Measurements from ENCODE around the gene IFNL4. TPM values are rescaled to one million over a fixed set of nuclear protein-coding genes. Genes with fewer than 3 reads are reported as not detected.
"Not testable (repeated sequence)": the region's sequence is repeated elsewhere in the genome, so short reads cannot be mapped to it uniquely, and the experiment has no call there.

Gene IFNL4
- total RNA-seq, 1 donor from 2014 or later, result not detected

DNA sequence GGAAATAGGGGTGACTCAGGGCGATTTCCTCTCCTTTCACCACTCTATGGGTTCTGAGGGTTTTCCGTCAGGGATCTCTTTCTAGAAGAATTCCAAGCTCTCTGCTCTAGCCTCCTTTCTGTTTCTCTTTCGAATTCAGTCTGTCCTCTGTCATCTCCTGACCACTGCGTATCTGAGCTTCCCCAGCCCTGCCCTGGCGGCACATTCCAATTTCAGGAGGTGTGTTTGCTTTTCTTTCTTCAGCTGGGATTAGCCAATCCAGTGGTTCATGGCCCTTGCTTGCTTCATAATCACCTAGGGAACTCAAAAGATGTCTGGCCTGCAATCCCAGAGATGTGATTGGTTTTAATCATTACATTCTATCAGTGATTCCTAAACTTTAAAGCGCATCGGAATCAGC lies 28.9 kb upstream of the IFNL4 start:
- no peak for TF ChIP-seq CTCF (conservative IDR thresholded peaks at IDR 0.05; ENCODE audit: low read depth, low read length)
- DNase-seq (ENCODE audit: low read depth), result no peak
- H3K4me3 ChIP-seq (ENCODE audit: low read depth, low read length), result no peak overlapping the region

GRCh38 chr19:39276740-39277139 lies 28.1 kb upstream of the IFNL4 start:
- no peak for DNase-seq (ENCODE audit: low read depth)
- no peak for TF ChIP-seq CTCF (conservative IDR thresholded peaks at IDR 0.05; ENCODE audit: low read depth, low read length)
- H3K4me3 ChIP-seq (ENCODE audit: low read depth, low read length), result no peak overlapping the region

DNA sequence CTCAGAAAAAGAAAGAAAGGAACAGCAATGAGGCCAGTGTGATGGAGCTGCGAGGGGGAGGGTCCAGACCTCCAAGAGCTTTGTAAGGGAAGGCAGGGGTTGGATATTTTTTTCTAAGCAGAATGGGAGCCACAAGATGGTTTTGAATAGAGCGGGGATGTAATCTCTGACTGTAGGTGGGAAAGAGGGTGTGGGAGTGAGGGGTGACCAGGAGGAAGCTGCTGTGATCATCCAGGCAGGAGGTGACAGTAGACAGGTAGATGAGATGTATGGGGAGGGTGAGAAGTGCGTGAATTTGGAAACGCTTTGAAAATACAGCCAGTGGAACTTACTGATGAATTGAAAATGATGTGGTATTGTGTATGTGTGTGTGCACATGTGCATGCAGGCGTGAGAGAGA lies 26.9 kb upstream of the IFNL4 start:
- H3K4me3 ChIP-seq (ENCODE audit: low read depth, low read length), result no peak overlapping the region
- TF ChIP-seq CTCF (conservative IDR thresholded peaks at IDR 0.05; ENCODE audit: low read depth, low read length), result no peak
- no peak for DNase-seq (ENCODE audit: low read depth)

- DNase-seq (ENCODE audit: low read depth); H3K4me3 ChIP-seq (ENCODE audit: low read depth, low read length): not testable (repeated sequence)
Measured at GRCh38 chr19:39273859-39274258, 25.2 kb upstream of the IFNL4 start.

- H3K4me3 ChIP-seq (ENCODE audit: low read depth, low read length), result no peak overlapping the region
- no peak for DNase-seq (ENCODE audit: low read depth)
Measured at GRCh38 chr19:39270036-39270871, 21.6 kb upstream of the IFNL4 start.

GRCh38 chr19:39269369-39269768 lies 20.7 kb upstream of the IFNL4 start:
- not testable (repeated sequence) for H3K4me3 ChIP-seq (ENCODE audit: low read depth, low read length); DNase-seq (ENCODE audit: low read depth)

More at GRCh38 chr19:39270036-39270871, 21.6 kb upstream of the IFNL4 start:
- no peak for TF ChIP-seq CTCF (conservative IDR thresholded peaks at IDR 0.05; ENCODE audit: low read depth, low read length)

GRCh38 chr19:39268531-39269223 lies 20.0 kb upstream of the IFNL4 start:
- not testable (repeated sequence) for H3K4me3 ChIP-seq (ENCODE audit: low read depth, low read length); DNase-seq (ENCODE audit: low read depth)

DNA sequence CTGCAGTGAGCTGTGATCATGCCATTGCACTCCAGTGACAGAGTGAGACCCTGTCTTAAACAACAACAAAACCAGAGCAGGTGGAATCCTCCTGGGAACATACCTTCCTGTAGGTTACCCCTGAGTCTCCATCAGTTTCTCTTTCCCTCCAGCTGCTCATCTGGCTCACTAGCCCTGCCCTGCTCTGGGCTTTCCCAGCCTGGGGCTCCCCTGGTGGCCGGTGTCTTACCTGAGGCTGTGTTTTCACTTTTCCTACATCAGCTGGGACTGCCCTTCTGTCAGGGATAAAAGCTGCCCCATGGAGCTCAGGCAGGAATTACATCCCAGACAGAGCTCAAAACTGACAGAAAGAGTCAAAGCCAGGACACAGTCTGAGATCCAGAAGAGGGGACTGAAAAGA lies 19.4 kb upstream of the IFNL4 start, which contains the start of gene IFNL2:
Gene IFNL2 (plus strand): TSS at position 312 of the 400 bp plus-strand sequence. CDS start 173 bp downstream, outside the sequence.
- H3K4me3 ChIP-seq (ENCODE audit: low read depth, low read length); DNase-seq (ENCODE audit: low read depth): not testable (repeated sequence)

- no peak overlapping the region for H3K4me3 ChIP-seq (ENCODE audit: low read depth, low read length)
- no peak for DNase-seq (ENCODE audit: low read depth)
- TF ChIP-seq CTCF (conservative IDR thresholded peaks at IDR 0.05; ENCODE audit: low read depth, low read length), result no peak
Measured at GRCh38 chr19:39265321-39265916, 16.8 kb upstream of the IFNL4 start.

Measured in epithelial cell of proximal tubule (primary cell).